ENCODE measurements around the gene DLG1. TPM values are rescaled to one million over a fixed set of nuclear protein-coding genes. Genes with fewer than 3 reads are reported as not detected.

Gene DLG1
- total and polyA plus RNA-seq, 7 donors, result 16.1 to 57.6 (median 51.3) TPM

DNA sequence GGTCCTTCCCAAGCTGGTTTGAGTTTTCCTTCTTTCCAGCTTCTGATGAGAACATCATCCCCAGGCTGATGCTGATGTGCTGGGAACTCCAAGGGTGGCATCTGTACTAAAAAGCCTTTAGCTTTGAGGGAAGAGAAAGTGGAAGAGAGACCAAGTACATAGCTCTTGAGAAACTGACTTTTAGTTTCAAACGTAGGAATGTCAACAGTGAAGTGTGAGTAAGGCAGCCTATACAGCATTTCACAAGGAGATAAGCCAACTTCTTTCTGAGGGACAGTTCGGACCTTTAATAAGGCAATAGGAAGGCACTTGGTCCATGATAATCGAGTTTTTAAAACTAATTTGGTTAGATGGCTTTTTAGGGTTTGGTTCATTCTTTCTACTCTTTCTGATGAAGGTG is 53.7 kb downstream of the DLG1 start:
- Histone ChIP-seq H3K4me1 (no peaks in the 10 kb centered on the region), H3K9me3 (peaks cover 37% of the 10 kb centered on the region), H3K27ac (no peak overlapping the region), H3K4me3 (no peak overlapping the region), H3K36me3 (ENCODE audit: insufficient read depth in 1 of 2, low read depth in 1 of 2) (peaks cover 0 to 6% of the 10 kb centered on the region in 2 donors), H3K27me3 (ENCODE audit: insufficient read depth in 3 of 3, low read length in 2 of 3) (no peaks in the 10 kb centered on the region)
- ATAC-seq, result no peak
- no peak for TF ChIP-seq CTCF (IDR thresholded peaks at IDR 0.05)
- DNase-seq, result no peak
- intact Hi-C loops (cut with DNase I), result no loop called here
- WGBS, 3 donors, result 92 to 99% (median 97%) methylated on average over 3 of the region's 3 CpGs

- intact Hi-C loops (cut with DNase I), result no loop called here
- no peak overlapping the region for H3K4me3 ChIP-seq
- 84 to 97% (median 95%) methylated on average over 7 of the region's 7 CpGs for WGBS, 3 donors
- DNase-seq, result no peak
- H3K36me3 ChIP-seq (ENCODE audit: insufficient read depth in 1 of 2, low read depth in 1 of 2), result peaks cover 0 to 6% of the 10 kb centered on the region in 2 donors
- H3K4me1 ChIP-seq, result peaks cover 6% of the 10 kb centered on the region
- no peak for TF ChIP-seq CTCF (IDR thresholded peaks at IDR 0.05)
- H3K27ac ChIP-seq, result no peak overlapping the region
- peak in 1 of 4 donors; percentile 51 for ATAC-seq
- peaks cover 23% of the 10 kb centered on the region for H3K9me3 ChIP-seq
- H3K27me3 ChIP-seq (ENCODE audit: insufficient read depth in 3 of 3, low read length in 2 of 3), result no peaks in the 10 kb centered on the region
These were observed 55.5 kb downstream of the DLG1 start for GRCh38 chr3:197242784-197243432.

GRCh38 chr3:197241173-197241572 is 57.2 kb downstream of the DLG1 start:
- no peak for TF ChIP-seq CTCF (IDR thresholded peaks at IDR 0.05)
- no peaks in the 10 kb centered on the region for H3K27me3 ChIP-seq (ENCODE audit: insufficient read depth in 3 of 3, low read length in 2 of 3)
- DNase-seq (no peak), ATAC-seq (no peak)
- no peak overlapping the region for H3K27ac ChIP-seq
- peaks cover 23% of the 10 kb centered on the region for H3K9me3 ChIP-seq
- intact Hi-C loops (cut with DNase I), result no loop called here
- H3K4me3 ChIP-seq, result no peak overlapping the region
- peaks cover 6% of the 10 kb centered on the region for H3K4me1 ChIP-seq
- peaks cover 0 to 6% of the 10 kb centered on the region in 2 donors for H3K36me3 ChIP-seq (ENCODE audit: insufficient read depth in 1 of 2, low read depth in 1 of 2)
- 91 to 97% (median 94%) methylated on average over 2 of the region's 2 CpGs for WGBS, 3 donors

- no peak for DNase-seq
- no peak for TF ChIP-seq CTCF (IDR thresholded peaks at IDR 0.05)
- intact Hi-C loops (cut with DNase I), result no loop called here
- H3K27me3 ChIP-seq (ENCODE audit: insufficient read depth in 3 of 3, low read length in 2 of 3), result no peaks in the 10 kb centered on the region
- peaks cover 0 to 6% of the 10 kb centered on the region in 2 donors for H3K36me3 ChIP-seq (ENCODE audit: insufficient read depth in 1 of 2, low read depth in 1 of 2)
- ATAC-seq, result no peak
- peaks cover 23% of the 10 kb centered on the region for H3K9me3 ChIP-seq
- no peak overlapping the region for H3K27ac ChIP-seq
- whole genome bisulfite sequencing, 3 donors, result 87 to 95% (median 88%) methylated on average over 1 of the region's 1 CpG
- no peak overlapping the region for H3K4me3 ChIP-seq
- peaks cover 11% of the 10 kb centered on the region for H3K4me1 ChIP-seq
These were observed 58.6 kb downstream of the DLG1 start for GRCh38 chr3:197239857-197240256.

DNA sequence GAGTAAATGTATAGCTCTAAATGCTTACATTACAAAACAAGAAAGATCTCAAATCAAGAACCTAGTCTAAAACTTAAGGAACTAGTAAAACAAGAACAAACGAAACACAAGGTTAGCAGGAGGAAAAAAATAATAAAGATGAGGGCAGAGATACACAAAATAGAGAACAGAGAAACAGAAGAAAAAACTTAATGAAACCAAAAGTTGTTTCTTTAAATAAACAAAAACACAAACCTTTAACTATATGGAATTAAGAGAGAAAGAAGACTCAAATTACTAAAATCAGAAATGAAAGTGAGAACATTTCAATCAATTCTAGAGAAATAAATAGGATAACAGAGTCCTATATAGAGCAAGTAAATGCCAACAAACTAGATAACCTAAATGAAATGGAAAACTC is 59.6 kb downstream of the DLG1 start:
- no peak for ATAC-seq
- Histone ChIP-seq H3K4me1 (peaks cover 15% of the 10 kb centered on the region), H3K9me3 (peaks cover 21% of the 10 kb centered on the region), H3K27me3 (ENCODE audit: insufficient read depth in 3 of 3, low read length in 2 of 3) (no peaks in the 10 kb centered on the region), H3K4me3 (no peak overlapping the region), H3K27ac (no peak overlapping the region), H3K36me3 (ENCODE audit: insufficient read depth in 1 of 2, low read depth in 1 of 2) (peaks cover 0 to 2% of the 10 kb centered on the region in 2 donors)
- no peak for DNase-seq
- intact Hi-C loops (cut with DNase I), result no loop called here
- TF ChIP-seq CTCF (IDR thresholded peaks at IDR 0.05), result no peak
- WGBS, 3 donors, result 86 to 96% (median 93%) methylated on average over 1 of the region's 1 CpG

All from psoas muscle (tissue), 8 donors.